GM10266 (cell line): ENCODE data around the gene ZFAND3.
A peak's percentile ranks its signal among the peaks of the same experiment; 100 is the strongest.

ENCODE experiments used
- DNase-seq: peaks from one replicate; pipeline ENCODE4 v3.0.0; 2012; ENCODE audit errors: extremely low spot score
- CTCF ChIP-seq: IDR thresholded peaks from 2 replicates; pipeline ENCODE4 v1.5.1; 2012; ENCODE audit warnings: mild to moderate bottlenecking, low read depth; ENCODE audit not compliant: control insufficient read depth, insufficient read depth; ENCODE audit errors: missing control alignments

ZFAND3 gene

GRCh38 chr6:38033442-38033982 lies 214.0 kb downstream of the ZFAND3 start:
- DNase-seq, result no peak
- no peak for TF ChIP-seq CTCF

GRCh38 chr6:38034274-38034914 lies 214.9 kb downstream of the ZFAND3 start:
- peak; percentile 49 for TF ChIP-seq CTCF
- no peak for DNase-seq

GRCh38 chr6:38035478-38035877 lies 216.0 kb downstream of the ZFAND3 start:
- TF ChIP-seq CTCF, result no peak
- DNase-seq, result no peak

GRCh38 chr6:38039502-38039901 lies 220.0 kb downstream of the ZFAND3 start:
- DNase-seq, result no peak
- no peak for TF ChIP-seq CTCF

GRCh38 chr6:38040254-38040653 lies 220.7 kb downstream of the ZFAND3 start:
- TF ChIP-seq CTCF, result no peak
- no peak for DNase-seq

GRCh38 chr6:38043259-38043753 lies 223.8 kb downstream of the ZFAND3 start:
- TF ChIP-seq CTCF, result no peak
- DNase-seq, result no peak

- no peak for TF ChIP-seq CTCF
Observed at GRCh38 chr6:38045701-38046305, 226.3 kb downstream of the ZFAND3 start.

More at GRCh38 chr6:38045701-38046305, 226.3 kb downstream of the ZFAND3 start:
- DNase-seq, result no peak
